ENCODE results near the gene NUDT22. TPM values are rescaled to one million over a fixed set of nuclear protein-coding genes. Genes with fewer than 3 reads are reported as not detected.

The NUDT22 gene
- total and polyA plus RNA-seq, 2 experiments from 2014 or later, result 33.9 to 67.0 TPM

DNA sequence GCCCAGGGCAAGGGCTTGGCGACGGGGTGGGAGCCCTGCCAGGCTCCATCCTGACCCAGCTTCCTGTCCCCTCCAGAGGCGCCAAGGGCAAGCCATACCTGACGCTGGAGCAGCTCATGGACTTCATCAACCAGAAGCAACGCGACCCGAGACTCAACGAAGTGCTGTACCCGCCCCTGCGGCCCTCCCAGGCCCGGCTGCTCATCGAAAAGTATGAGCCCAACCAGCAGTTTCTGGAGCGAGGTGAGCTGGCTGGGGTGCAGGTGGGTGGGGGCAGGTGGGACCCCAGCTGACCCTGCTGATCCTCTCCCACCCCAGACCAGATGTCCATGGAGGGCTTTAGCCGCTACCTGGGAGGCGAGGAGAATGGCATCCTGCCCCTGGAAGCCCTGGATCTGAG, 30.2 kb downstream of the NUDT22 start:
- Histone ChIP-seq H3K27me3 (ENCODE audit: insufficient read depth) (no peaks in the 10 kb centered on the region), H3K79me2 (replicated peaks; ENCODE audit: insufficient read depth) (peaks cover 19% of the 10 kb centered on the region), H4K20me1 (replicated peaks; ENCODE audit: insufficient read depth) (peaks cover 4% of the 10 kb centered on the region), H3K27ac (ENCODE audit: low read depth) (no peak overlapping the region), H3F3A (replicated peaks; ENCODE audit: low read depth) (no peaks in the 10 kb centered on the region; the same call in 1 of the 2 replicates), H3K9me2 (ENCODE audit: insufficient read depth) (no peaks in the 10 kb centered on the region), H3K36me3 (ENCODE audit: insufficient read depth) (peaks cover 11% of the 10 kb centered on the region), H3K4me1 (ENCODE audit: insufficient read depth) (no peaks in the 10 kb centered on the region), H3K4me2 (no peak overlapping the region), H2AFZ (no peak overlapping the region), H3K4me3 (no peak overlapping the region)
- H3K27me3 Mint-ChIP-seq (ENCODE audit: insufficient read depth, low read depth, poor library complexity), result peaks cover 19% of the 10 kb centered on the region
- peaks cover 10% of the 10 kb centered on the region for H3K4me1 Mint-ChIP-seq
- no peak overlapping the region for H3K4me3 Mint-ChIP-seq
- no peak for DNase-seq (ENCODE audit: low spot score)
- no peak for ATAC-seq
- peaks cover 48% of the 10 kb centered on the region for H3K36me3 Mint-ChIP-seq (ENCODE audit: low read depth)
- TF ChIP-seq POLR2AphosphoS5 (IDR thresholded peaks at IDR 0.05; ENCODE audit: low read depth), result no peak
- TF ChIP-seq JUNB (IDR thresholded peaks at IDR 0.05; ENCODE audit: unreplicated experiment), result no peak
- no peak for TF ChIP-seq STAT1 (IDR thresholded peaks at IDR 0.05; ENCODE audit: unreplicated experiment)
- TF ChIP-seq EZH2 (IDR thresholded peaks at IDR 0.05; ENCODE audit: low read depth, unreplicated experiment), result no peak
- TF ChIP-seq, protein P1, sequence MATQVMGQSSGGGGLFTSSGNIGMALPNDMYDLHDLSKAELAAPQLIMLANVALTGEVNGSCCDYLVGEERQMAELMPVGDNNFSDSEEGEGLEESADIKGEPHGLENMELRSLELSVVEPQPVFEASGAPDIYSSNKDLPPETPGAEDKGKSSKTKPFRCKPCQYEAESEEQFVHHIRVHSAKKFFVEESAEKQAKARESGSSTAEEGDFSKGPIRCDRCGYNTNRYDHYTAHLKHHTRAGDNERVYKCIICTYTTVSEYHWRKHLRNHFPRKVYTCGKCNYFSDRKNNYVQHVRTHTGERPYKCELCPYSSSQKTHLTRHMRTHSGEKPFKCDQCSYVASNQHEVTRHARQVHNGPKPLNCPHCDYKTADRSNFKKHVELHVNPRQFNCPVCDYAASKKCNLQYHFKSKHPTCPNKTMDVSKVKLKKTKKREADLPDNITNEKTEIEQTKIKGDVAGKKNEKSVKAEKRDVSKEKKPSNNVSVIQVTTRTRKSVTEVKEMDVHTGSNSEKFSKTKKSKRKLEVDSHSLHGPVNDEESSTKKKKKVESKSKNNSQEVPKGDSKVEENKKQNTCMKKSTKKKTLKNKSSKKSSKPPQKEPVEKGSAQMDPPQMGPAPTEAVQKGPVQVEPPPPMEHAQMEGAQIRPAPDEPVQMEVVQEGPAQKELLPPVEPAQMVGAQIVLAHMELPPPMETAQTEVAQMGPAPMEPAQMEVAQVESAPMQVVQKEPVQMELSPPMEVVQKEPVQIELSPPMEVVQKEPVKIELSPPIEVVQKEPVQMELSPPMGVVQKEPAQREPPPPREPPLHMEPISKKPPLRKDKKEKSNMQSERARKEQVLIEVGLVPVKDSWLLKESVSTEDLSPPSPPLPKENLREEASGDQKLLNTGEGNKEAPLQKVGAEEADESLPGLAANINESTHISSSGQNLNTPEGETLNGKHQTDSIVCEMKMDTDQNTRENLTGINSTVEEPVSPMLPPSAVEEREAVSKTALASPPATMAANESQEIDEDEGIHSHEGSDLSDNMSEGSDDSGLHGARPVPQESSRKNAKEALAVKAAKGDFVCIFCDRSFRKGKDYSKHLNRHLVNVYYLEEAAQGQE (IDR thresholded peaks at IDR 0.05; ENCODE audit: unreplicated experiment), result no peak
- TF ChIP-seq EZH2phosphoT487 (IDR thresholded peaks at IDR 0.05; ENCODE audit: unreplicated experiment), result no peak
- TF ChIP-seq, protein P2, sequence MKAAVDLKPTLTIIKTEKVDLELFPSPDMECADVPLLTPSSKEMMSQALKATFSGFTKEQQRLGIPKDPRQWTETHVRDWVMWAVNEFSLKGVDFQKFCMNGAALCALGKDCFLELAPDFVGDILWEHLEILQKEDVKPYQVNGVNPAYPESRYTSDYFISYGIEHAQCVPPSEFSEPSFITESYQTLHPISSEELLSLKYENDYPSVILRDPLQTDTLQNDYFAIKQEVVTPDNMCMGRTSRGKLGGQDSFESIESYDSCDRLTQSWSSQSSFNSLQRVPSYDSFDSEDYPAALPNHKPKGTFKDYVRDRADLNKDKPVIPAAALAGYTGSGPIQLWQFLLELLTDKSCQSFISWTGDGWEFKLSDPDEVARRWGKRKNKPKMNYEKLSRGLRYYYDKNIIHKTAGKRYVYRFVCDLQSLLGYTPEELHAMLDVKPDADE (IDR thresholded peaks at IDR 0.05), result no peak
- TF ChIP-seq, protein P3, sequence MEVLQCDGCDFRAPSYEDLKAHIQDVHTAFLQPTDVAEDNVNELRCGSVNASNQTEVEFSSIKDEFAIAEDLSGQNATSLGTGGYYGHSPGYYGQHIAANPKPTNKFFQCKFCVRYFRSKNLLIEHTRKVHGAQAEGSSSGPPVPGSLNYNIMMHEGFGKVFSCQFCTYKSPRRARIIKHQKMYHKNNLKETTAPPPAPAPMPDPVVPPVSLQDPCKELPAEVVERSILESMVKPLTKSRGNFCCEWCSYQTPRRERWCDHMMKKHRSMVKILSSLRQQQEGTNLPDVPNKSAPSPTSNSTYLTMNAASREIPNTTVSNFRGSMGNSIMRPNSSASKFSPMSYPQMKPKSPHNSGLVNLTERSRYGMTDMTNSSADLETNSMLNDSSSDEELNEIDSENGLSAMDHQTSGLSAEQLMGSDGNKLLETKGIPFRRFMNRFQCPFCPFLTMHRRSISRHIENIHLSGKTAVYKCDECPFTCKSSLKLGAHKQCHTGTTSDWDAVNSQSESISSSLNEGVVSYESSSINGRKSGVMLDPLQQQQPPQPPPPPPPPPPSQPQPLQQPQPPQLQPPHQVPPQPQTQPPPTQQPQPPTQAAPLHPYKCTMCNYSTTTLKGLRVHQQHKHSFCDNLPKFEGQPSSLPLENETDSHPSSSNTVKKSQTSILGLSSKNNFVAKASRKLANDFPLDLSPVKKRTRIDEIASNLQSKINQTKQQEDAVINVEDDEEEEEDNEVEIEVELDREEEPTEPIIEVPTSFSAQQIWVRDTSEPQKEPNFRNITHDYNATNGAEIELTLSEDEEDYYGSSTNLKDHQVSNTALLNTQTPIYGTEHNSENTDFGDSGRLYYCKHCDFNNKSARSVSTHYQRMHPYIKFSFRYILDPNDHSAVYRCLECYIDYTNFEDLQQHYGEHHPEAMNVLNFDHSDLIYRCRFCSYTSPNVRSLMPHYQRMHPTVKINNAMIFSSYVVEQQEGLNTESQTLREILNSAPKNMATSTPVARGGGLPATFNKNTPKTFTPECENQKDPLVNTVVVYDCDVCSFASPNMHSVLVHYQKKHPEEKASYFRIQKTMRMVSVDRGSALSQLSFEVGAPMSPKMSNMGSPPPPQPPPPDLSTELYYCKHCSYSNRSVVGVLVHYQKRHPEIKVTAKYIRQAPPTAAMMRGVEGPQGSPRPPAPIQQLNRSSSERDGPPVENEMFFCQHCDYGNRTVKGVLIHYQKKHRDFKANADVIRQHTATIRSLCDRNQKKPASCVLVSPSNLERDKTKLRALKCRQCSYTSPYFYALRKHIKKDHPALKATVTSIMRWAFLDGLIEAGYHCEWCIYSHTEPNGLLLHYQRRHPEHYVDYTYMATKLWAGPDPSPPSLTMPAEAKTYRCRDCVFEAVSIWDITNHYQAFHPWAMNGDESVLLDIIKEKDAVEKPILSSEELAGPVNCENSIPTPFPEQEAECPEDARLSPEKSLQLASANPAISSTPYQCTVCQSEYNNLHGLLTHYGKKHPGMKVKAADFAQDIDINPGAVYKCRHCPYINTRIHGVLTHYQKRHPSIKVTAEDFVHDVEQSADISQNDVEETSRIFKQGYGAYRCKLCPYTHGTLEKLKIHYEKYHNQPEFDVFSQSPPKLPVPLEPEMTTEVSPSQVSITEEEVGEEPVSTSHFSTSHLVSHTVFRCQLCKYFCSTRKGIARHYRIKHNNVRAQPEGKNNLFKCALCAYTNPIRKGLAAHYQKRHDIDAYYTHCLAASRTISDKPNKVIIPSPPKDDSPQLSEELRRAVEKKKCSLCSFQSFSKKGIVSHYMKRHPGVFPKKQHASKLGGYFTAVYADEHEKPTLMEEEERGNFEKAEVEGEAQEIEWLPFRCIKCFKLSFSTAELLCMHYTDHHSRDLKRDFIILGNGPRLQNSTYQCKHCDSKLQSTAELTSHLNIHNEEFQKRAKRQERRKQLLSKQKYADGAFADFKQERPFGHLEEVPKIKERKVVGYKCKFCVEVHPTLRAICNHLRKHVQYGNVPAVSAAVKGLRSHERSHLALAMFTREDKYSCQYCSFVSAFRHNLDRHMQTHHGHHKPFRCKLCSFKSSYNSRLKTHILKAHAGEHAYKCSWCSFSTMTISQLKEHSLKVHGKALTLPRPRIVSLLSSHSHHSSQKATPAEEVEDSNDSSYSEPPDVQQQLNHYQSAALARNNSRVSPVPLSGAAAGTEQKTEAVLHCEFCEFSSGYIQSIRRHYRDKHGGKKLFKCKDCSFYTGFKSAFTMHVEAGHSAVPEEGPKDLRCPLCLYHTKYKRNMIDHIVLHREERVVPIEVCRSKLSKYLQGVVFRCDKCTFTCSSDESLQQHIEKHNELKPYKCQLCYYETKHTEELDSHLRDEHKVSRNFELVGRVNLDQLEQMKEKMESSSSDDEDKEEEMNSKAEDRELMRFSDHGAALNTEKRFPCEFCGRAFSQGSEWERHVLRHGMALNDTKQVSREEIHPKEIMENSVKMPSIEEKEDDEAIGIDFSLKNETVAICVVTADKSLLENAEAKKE (CRISPR knock-in tag; IDR thresholded peaks at IDR 0.05), result no peak
- TF ChIP-seq CREB1 (CRISPR knock-in tag; IDR thresholded peaks at IDR 0.05; ENCODE audit: low read depth), result no peak
- TF ChIP-seq ZNF331 (CRISPR knock-in tag; IDR thresholded peaks at IDR 0.05; ENCODE audit: low read depth), result no peak
- TF ChIP-seq, protein P4, sequence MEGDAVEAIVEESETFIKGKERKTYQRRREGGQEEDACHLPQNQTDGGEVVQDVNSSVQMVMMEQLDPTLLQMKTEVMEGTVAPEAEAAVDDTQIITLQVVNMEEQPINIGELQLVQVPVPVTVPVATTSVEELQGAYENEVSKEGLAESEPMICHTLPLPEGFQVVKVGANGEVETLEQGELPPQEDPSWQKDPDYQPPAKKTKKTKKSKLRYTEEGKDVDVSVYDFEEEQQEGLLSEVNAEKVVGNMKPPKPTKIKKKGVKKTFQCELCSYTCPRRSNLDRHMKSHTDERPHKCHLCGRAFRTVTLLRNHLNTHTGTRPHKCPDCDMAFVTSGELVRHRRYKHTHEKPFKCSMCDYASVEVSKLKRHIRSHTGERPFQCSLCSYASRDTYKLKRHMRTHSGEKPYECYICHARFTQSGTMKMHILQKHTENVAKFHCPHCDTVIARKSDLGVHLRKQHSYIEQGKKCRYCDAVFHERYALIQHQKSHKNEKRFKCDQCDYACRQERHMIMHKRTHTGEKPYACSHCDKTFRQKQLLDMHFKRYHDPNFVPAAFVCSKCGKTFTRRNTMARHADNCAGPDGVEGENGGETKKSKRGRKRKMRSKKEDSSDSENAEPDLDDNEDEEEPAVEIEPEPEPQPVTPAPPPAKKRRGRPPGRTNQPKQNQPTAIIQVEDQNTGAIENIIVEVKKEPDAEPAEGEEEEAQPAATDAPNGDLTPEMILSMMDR (conservative IDR thresholded peaks at IDR 0.05; ENCODE audit: low read depth in 2 of 2), result no peak
- no peak for TF ChIP-seq ZNF114 (CRISPR knock-in tag; IDR thresholded peaks at IDR 0.05)
- no peak for TF ChIP-seq NANOG (IDR thresholded peaks at IDR 0.05; ENCODE audit: borderline replicate concordance)
- H3K9me3 Mint-ChIP-seq, result no peaks in the 10 kb centered on the region
- H3K27ac Mint-ChIP-seq, result no peak overlapping the region

Measured in GM23338 (cell line).